HUES64 (cell line): ENCODE results near the gene BMP5.

Source experiments
- H3K27ac ChIP-seq: 2 replicates; pipeline ENCODE4 v1.7.0; 2013; ENCODE audit warnings: low read depth, low read length, inconsistent platforms
- H3K27me3 ChIP-seq: 2 replicates; pipeline ENCODE4 v1.6.1; 2013; ENCODE audit warnings: mild to moderate bottlenecking, low read length; ENCODE audit not compliant: insufficient read depth
- H3K36me3 ChIP-seq: 2 replicates; pipeline ENCODE4 v1.6.1; 2013; ENCODE audit warnings: mild to moderate bottlenecking, low read length; ENCODE audit not compliant: insufficient read depth
- H3K4me1 ChIP-seq: 2 replicates; pipeline ENCODE4 v1.6.1; 2013; ENCODE audit warnings: mild to moderate bottlenecking, low read length, moderate library complexity; ENCODE audit not compliant: insufficient read depth
- H3K4me3 ChIP-seq: 2 replicates; pipeline ENCODE4 v1.5.1; 2013; ENCODE audit warnings: mild to moderate bottlenecking, low read length, moderate library complexity
- H3K9ac ChIP-seq: 2 replicates; pipeline ENCODE4 v1.6.1; 2013; ENCODE audit warnings: mild to moderate bottlenecking, low read depth, low read length
- H3K9me3 ChIP-seq: 2 replicates; pipeline ENCODE4 v1.6.1; 2013; ENCODE audit warnings: low read depth, low read length; ENCODE audit not compliant: insufficient read depth
- WGBS: fragments of 150-250, 120-280 bp; methylation state at CpG from one replicate; pipeline ENCODE4 v1.1.7; 2013; ENCODE audit warnings: missing lambda C conversion rate; 5-methylcytosine and 5-hydroxymethylcytosine counted together

BMP5 gene

DNA sequence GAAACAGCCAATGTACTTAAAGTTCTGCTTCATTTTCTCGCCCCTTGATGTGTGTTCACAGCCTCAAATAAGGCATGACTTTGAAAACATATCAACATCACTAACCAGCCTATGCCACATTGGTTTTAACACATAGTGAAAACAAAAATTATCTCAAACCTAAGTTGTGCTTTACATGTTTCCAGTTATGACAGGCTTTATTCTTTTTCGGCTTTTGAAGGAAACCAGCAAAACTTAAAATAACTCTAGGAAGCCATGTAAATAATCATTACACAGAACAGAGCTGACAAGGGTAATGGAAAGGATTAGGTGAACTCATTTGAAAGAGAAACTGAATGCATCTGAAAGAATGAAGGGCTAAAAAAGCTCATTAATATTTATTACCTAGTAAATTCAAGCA lies 42.1 kb downstream of the BMP5 start:
- Histone ChIP-seq H3K9me3 (no peaks in the 10 kb centered on the region), H3K4me3 (no peak overlapping the region), H3K36me3 (no peaks in the 10 kb centered on the region), H3K4me1 (peaks cover 1% of the 10 kb centered on the region; the same call in 1 of the 2 replicates), H3K27ac (no peak overlapping the region), H3K9ac (no peak overlapping the region), H3K27me3 (no peaks in the 10 kb centered on the region)
- WGBS: 94% methylated on average over 2 of the region's 2 CpGs

DNA sequence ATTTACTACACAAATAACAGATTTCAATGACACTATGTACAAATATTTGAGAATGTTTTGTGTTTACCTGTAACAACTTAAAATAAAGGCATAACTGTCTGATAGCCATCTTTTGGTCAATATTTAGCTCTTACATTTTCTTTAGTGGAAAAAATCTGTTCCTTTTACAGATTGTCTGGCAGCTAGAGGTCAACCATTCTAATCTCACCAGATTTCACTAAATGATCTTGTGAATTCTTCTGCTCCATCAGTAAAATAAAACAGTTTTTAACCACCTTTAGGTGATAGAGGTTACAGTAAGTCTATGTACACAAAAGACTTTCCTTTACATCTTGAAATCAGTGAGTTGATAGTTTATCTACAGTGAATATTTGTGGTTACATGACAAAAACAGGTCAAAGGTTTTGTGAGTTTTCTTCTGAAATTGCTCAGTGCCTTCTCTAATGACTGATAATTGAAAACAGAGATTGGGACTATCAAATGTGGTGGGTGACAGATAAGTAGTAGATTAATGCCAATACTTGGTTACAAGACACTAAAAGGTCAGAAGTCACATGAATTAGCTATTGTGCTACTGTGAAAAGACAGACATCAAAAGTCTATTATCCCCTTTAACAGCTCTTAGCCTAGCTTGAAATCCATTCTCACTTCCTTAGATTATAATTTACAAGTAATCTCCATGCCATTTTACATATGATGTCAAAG lies 47.4 kb downstream of the BMP5 start:
- H3K36me3 ChIP-seq: no peaks in the 10 kb centered on the region
- H3K27me3 ChIP-seq: no peaks in the 10 kb centered on the region
- no peak overlapping the region for H3K27ac ChIP-seq
- no peak overlapping the region for H3K9ac ChIP-seq
- H3K4me1 ChIP-seq: peaks cover 14% of the 10 kb centered on the region; the same call in 1 of the 2 replicates
- no peak overlapping the region for H3K4me3 ChIP-seq
- no peaks in the 10 kb centered on the region for H3K9me3 ChIP-seq

DNA sequence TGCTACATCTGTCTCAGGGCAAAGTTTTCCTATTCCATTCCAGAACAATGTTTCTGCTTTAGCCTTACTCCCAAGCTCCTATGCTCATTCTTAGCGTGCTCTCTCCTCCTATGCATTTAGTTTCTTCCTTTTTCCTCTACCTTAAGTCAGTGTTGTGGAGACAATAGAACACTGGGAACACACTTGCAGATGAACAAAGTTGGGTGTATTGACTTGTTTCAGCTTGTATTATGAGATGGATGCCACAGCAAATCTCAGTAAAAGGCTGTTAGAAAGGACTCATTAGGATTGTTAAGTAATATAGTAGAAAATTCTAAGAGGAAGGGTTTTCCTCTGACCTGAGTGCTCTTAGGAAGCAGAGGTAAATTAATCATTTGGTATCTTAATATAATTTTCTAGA lies 48.4 kb downstream of the BMP5 start:
- WGBS: 80% methylated on average over 1 of the region's 1 CpG

DNA sequence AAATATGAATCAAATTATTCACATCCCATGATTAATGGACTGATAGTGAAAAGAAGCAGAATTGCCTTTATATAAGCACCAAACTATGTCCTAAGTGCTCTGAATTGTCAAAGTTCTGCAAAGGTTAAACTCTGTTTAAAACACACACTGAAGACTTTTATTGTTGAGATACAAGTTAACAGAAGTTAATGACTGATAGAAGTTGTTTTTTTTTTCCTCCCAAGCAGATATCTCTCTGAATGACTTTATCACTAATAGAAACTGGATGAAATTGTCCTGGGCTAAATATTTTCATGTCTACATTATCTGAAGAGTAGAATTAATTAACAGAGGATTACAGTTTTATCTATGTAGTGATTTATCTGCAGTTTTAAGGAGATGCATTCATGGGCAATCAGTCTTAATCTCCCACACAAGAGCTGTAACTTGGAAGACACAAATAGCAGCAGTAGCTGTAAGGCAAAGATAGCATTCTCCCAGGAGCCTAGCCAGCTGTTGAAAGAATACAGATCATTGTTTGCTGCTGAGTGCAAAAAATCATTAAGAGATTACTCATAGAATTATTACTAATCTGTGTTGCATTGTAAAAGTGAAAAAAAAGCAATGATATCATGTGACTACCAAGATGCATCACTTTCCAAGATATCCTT lies 49.9 kb downstream of the BMP5 start:
- H3K27me3 ChIP-seq: no peaks in the 10 kb centered on the region
- no peaks in the 10 kb centered on the region for H3K9me3 ChIP-seq
- no peaks in the 10 kb centered on the region for H3K36me3 ChIP-seq
- no peak overlapping the region for H3K27ac ChIP-seq
- no peak overlapping the region for H3K9ac ChIP-seq
- peaks cover 14% of the 10 kb centered on the region; the same call in 1 of the 2 replicates for H3K4me1 ChIP-seq
- no peak overlapping the region for H3K4me3 ChIP-seq

More for the DNA sequence above, 48.4 kb downstream of the BMP5 start:
- no peak overlapping the region for H3K27ac ChIP-seq
- no peak overlapping the region for H3K4me3 ChIP-seq
- no peaks in the 10 kb centered on the region for H3K27me3 ChIP-seq
- peaks cover 14% of the 10 kb centered on the region; the same call in 1 of the 2 replicates for H3K4me1 ChIP-seq
- no peak overlapping the region for H3K9ac ChIP-seq
- H3K9me3 ChIP-seq: no peaks in the 10 kb centered on the region
- H3K36me3 ChIP-seq: no peaks in the 10 kb centered on the region

DNA sequence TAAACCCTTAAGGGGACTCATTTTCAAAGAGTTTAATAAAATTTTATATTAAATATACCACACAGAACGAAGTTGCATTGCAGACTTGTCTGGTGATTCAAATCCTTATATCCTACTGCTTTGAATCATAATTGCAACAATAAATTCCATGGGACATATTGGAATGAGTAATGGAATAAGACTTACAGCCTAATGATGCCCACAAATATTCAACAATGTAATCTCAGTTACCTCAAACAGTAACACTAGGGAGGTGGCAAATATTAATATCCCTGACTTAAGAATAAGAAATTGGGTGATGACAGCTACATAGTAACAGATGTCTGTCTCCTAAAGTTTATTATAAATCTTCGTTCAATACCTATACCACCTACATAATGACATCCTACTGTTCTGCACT lies 52.6 kb downstream of the BMP5 start:
- no peaks in the 10 kb centered on the region for H3K27me3 ChIP-seq
- H3K36me3 ChIP-seq: no peaks in the 10 kb centered on the region; the same call in 1 of the 2 replicates
- no peak overlapping the region for H3K4me3 ChIP-seq
- H3K4me1 ChIP-seq: peaks cover 11% of the 10 kb centered on the region; the same call in 1 of the 2 replicates
- no peaks in the 10 kb centered on the region for H3K9me3 ChIP-seq
- H3K27ac ChIP-seq: no peak overlapping the region
- 100% methylated on average over 1 of the region's 2 CpGs for WGBS
- H3K9ac ChIP-seq: no peak overlapping the region

DNA sequence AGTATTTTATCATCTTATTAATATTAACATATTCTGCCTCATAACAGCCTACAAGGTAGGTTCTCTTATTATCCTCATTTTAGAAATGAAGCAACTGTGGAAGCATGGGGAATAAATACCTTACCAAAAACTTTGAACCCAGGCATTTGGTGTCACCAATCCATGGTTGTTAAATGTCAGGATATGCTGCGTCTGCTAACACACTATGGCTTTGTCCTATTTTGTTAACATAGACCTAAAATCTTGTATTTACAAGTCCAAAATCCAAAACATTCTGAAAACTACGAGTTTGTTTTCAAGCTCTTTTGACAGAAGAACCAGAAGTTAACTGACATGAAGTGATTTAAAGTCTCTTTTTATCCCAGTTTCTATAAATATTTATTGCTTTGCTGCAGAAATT lies 53.4 kb downstream of the BMP5 start:
- WGBS: 93% methylated on average over 2 of the region's 2 CpGs

DNA sequence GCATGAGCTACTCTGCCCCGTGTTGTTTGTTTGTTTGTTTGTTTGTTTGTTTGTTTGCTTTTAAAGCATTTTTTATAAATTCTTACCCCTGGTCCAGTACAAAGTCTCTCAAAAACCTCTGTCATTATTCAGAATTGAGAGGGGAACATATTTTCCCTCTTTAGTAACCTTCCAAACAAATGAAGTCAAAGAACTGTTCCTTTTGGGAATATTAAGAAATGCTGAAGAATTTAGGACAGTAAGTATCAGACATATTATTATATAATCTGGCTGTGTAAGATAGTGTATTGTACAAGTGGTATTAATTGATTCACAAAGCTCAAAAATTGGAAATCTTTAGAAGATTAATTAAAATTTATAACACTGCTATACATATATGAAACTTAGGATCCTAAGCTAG lies 54.7 kb downstream of the BMP5 start:
- no CpG with 5 or more reads among the region's 1 CpG for WGBS
- Histone ChIP-seq H3K9me3 (no peaks in the 10 kb centered on the region), H3K36me3 (no peaks in the 10 kb centered on the region; the same call in 1 of the 2 replicates), H3K4me1 (peaks cover under 1% of the 10 kb centered on the region; the same call in 1 of the 2 replicates), H3K27ac (no peak overlapping the region), H3K4me3 (no peak overlapping the region), H3K27me3 (no peaks in the 10 kb centered on the region), H3K9ac (no peak overlapping the region)

More for the DNA sequence above, 53.4 kb downstream of the BMP5 start:
- Histone ChIP-seq H3K4me3 (no peak overlapping the region), H3K27me3 (no peaks in the 10 kb centered on the region), H3K4me1 (peaks cover 7% of the 10 kb centered on the region; the same call in 1 of the 2 replicates), H3K9ac (no peak overlapping the region), H3K36me3 (no peaks in the 10 kb centered on the region; the same call in 1 of the 2 replicates), H3K9me3 (no peaks in the 10 kb centered on the region), H3K27ac (no peak overlapping the region)

DNA sequence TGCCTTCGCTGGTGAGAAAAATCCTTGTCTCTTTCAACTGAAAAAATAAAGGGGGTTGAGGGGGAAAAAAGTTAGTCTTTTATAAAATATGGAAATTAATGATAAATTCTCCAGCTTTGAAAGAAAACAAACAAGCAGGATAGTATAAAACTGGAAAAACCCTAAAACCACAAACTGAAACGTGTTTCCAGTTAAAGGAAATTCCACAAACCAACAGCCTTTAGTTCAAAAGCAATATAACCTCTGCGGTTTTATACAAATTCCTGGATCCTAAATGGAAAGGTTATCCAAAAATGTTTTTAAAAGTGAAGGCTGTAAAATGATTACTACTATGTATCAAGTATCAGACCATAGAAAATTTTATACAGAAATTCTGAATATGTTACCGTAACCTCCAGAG lies 55.6 kb downstream of the BMP5 start:
- Histone ChIP-seq H3K4me1 (no peaks in the 10 kb centered on the region), H3K27me3 (no peaks in the 10 kb centered on the region), H3K9ac (no peak overlapping the region), H3K9me3 (no peaks in the 10 kb centered on the region), H3K4me3 (no peak overlapping the region), H3K27ac (no peak overlapping the region), H3K36me3 (no peaks in the 10 kb centered on the region; the same call in 1 of the 2 replicates)
- WGBS: 97% methylated on average over 4 of the region's 4 CpGs

DNA sequence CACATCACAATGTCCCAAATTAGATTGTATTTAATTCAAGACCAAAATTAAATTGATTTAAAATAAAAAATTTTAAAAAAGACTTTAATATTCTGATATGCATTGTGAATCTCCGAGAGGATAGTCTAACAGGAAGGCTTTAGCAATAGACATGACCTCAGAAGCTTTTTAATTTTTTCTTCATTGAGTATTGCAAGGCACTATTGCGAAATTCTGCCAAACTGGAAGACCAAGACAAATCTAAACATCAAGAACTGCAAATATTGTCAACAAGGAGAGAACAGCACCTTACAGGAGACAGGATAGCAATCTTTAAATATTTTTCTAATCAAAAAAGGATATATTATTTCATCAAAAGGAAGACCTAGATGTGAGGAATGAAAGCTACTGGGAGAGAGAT lies 56.9 kb downstream of the BMP5 start:
- WGBS: 96% methylated on average over 2 of the region's 2 CpGs
- Histone ChIP-seq H3K27ac (no peak overlapping the region), H3K4me3 (no peak overlapping the region), H3K9me3 (no peaks in the 10 kb centered on the region), H3K27me3 (no peaks in the 10 kb centered on the region), H3K9ac (no peak overlapping the region), H3K36me3 (no peaks in the 10 kb centered on the region; the same call in 1 of the 2 replicates), H3K4me1 (no peaks in the 10 kb centered on the region)

DNA sequence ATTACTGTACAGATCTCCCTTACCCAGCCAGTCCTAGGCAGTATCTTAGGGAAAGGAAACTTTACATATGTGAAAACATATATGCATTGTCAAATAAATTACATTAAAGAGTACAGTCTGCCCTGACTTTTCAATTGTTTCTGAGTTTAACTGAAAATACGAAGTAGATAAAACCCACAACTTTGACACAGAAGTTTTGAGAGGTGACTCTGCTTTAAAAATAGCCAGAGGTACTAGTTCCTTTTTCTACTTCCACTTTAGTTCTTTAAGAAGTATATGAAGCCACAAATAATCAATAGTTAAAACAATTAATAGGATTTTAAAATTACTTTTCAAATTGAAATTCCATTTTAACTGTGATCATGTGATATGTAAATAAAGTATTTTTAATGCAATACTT lies 62.9 kb downstream of the BMP5 start:
- no peaks in the 10 kb centered on the region for H3K9me3 ChIP-seq
- H3K27ac ChIP-seq: no peak overlapping the region
- no peaks in the 10 kb centered on the region for H3K27me3 ChIP-seq
- no peaks in the 10 kb centered on the region for H3K36me3 ChIP-seq
- H3K4me1 ChIP-seq: no peaks in the 10 kb centered on the region
- H3K4me3 ChIP-seq: no peak overlapping the region
- 100% methylated on average over 1 of the region's 1 CpG for WGBS
- no peak overlapping the region for H3K9ac ChIP-seq

DNA sequence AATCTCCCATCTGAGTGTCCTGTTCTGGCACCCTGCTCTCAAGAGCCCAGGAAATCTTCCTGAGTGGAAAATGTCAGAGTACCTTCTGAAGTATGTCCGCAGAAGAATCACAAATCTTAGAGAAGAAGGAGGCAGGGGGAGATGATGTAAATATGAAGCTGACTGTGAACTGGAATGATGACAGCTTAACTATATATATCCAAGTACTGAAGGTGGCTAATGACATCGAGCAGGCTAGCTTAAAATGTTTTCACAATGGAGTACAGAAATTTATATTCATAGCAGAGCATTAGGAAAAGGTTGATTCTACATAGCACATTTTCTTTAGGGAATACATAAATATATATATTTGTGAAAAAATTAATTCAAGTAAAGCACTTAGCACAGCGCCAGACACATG lies 64.3 kb downstream of the BMP5 start:
- H3K9me3 ChIP-seq: no peaks in the 10 kb centered on the region
- WGBS: 87% methylated on average over 1 of the region's 3 CpGs
- no peak overlapping the region for H3K27ac ChIP-seq
- H3K9ac ChIP-seq: no peak overlapping the region
- no peaks in the 10 kb centered on the region for H3K36me3 ChIP-seq
- no peaks in the 10 kb centered on the region for H3K27me3 ChIP-seq
- no peak overlapping the region for H3K4me3 ChIP-seq
- no peaks in the 10 kb centered on the region for H3K4me1 ChIP-seq
